Measurements from ENCODE around the gene RNASEH2A.

Gene RNASEH2A

GRCh38 chr19:12774588-12775555 lies 31.5 kb upstream of the RNASEH2A start, which contains the start of gene HOOK2:
Gene HOOK2, minus strand, starts transcription at chr19:12775552. Its CDS starts 103 bp downstream, at chr19:12775449.
- Histone ChIP-seq H3K18ac (ENCODE audit: low read length) (peak within 1 kb of the TSS; percentile 88), H3K9ac (ENCODE audit: low read length) (peak within 1 kb of the TSS; percentile 91), H3K4me1 (ENCODE audit: control insufficient read depth in 1 of 2, insufficient read depth in 2 of 2, low read length in 2 of 2) (peaks cover 22 to 33% of the 10 kb centered on the region in 2 experiments), H3K4me2 (ENCODE audit: low read length) (peak within 1 kb of the TSS; percentile 88), H2BK120ac (ENCODE audit: insufficient read depth, low read length, poor library complexity) (peak within 1 kb of the TSS; percentile 88), H2AK5ac (ENCODE audit: low read length) (peak within 1 kb of the TSS; percentile 67), H2BK5ac (ENCODE audit: low read depth, low read length, poor library complexity) (peak within 1 kb of the TSS; percentile 86), H4K91ac (ENCODE audit: low read depth, low read length) (peak within 1 kb of the TSS; percentile 96), H3K36me3 (ENCODE audit: control insufficient read depth in 1 of 2, insufficient read depth in 2 of 2, low read length in 2 of 2) (peaks cover 15 to 21% of the 10 kb centered on the region in 2 experiments), H3K23ac (ENCODE audit: low read length) (no peak within 1 kb of the TSS), H3K4ac (ENCODE audit: low read depth, low read length) (peak within 1 kb of the TSS; percentile 80), H4K8ac (ENCODE audit: low read depth, low read length) (peak within 1 kb of the TSS; percentile 89), H2BK12ac (ENCODE audit: low read length) (peak within 1 kb of the TSS; percentile 25), H3K79me1 (ENCODE audit: low read length) (peaks cover 26% of the 10 kb centered on the region), H3K9me3 (ENCODE audit: insufficient read depth, low read depth, low read length) (no peaks in the 10 kb centered on the region), H3K27ac (ENCODE audit: low read depth, low read length) (peak within 1 kb of the TSS; percentile 96), H3K27me3 (ENCODE audit: insufficient read depth, low read length) (no peaks in the 10 kb centered on the region), H3K14ac (ENCODE audit: low read length) (peak within 1 kb of the TSS; percentile 88), H2AFZ (ENCODE audit: insufficient read depth, low read length, poor library complexity) (peak within 1 kb of the TSS; percentile 72), H4K12ac (ENCODE audit: low read depth, low read length) (peak within 1 kb of the TSS; percentile 84), H3K4me3 (ENCODE audit: low read depth, low read length) (peak within 1 kb of the TSS; percentile 83), H3K79me2 (ENCODE audit: control insufficient read depth, insufficient read depth, low read length, poor library complexity) (peaks cover 6% of the 10 kb centered on the region)
- WGBS (ENCODE audit: extremely low coverage, insufficient coverage, insufficient read length), result no CpG with 5 or more reads among the region's 58 CpGs
- peak; percentile 96 to 97 for DNase-seq

DNA sequence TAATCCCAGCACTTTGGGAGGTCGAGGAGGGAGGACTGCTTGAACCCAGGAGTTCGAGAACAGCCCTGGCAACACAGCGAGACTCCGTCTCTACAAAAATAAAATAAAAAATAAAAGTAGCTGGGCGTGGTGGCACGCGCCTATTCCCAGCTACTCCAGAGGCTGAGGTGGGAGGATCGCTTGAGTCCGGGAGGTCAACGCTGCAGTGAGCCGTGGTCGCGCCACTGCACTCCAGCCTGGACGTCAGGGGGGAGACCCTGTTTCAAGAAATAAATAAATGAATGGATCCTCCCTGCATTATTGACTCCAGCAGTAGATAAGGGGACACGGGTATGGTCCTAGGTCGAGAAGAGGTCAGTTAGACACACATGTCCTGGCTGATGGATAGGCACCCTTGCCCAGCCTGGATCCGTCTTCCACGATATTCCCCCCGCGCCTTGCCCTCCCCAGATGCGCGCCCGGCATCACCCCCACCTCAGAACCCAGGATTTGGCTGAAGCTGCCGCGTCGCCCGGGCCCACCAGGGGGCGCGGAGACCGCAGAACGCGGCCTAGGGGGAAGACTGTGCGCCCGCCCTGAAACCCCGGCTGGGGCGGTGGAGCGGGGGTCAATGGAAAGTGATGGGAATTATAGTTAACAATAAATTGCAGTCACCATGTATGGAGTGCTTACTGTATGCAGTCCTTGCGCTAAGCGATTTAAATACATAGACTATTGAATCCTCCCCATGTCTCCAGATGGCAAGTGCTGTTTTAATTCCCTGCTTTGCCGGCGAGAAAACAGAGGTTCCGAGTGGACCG lies 29.0 kb upstream of the RNASEH2A start:
- H2BK12ac ChIP-seq (ENCODE audit: low read length), result peak overlapping the region; percentile 72
- peak overlapping the region; percentile 74 for H4K91ac ChIP-seq (ENCODE audit: low read depth, low read length)
- H2AK5ac ChIP-seq (ENCODE audit: low read length), result peak overlapping the region; percentile 52
- no peaks in the 10 kb centered on the region for H3K9me3 ChIP-seq (ENCODE audit: insufficient read depth, low read depth, low read length)
- peak overlapping the region; percentile 97 for H3K4me2 ChIP-seq (ENCODE audit: low read length)
- WGBS (ENCODE audit: extremely low coverage, insufficient coverage, insufficient read length), result no CpG with 5 or more reads among the region's 43 CpGs
- peak overlapping the region; percentile 73 for H3K4me3 ChIP-seq (ENCODE audit: low read depth, low read length)
- peaks cover 27 to 36% of the 10 kb centered on the region in 2 experiments for H3K4me1 ChIP-seq (ENCODE audit: control insufficient read depth in 1 of 2, insufficient read depth in 2 of 2, low read length in 2 of 2)
- H3K27ac ChIP-seq (ENCODE audit: low read depth, low read length), result peak overlapping the region; percentile 72
- H3K14ac ChIP-seq (ENCODE audit: low read length), result peak overlapping the region; percentile 55
- H4K8ac ChIP-seq (ENCODE audit: low read depth, low read length), result peak overlapping the region; percentile 64
- peaks cover 30% of the 10 kb centered on the region for H3K79me1 ChIP-seq (ENCODE audit: low read length)
- DNase-seq, result peak; percentile 73 to 87
- H3K27me3 ChIP-seq (ENCODE audit: insufficient read depth, low read length), result no peaks in the 10 kb centered on the region
- no peak overlapping the region for H3K4ac ChIP-seq (ENCODE audit: low read depth, low read length)
- no peak overlapping the region for H2BK120ac ChIP-seq (ENCODE audit: insufficient read depth, low read length, poor library complexity)
- H3K23ac ChIP-seq (ENCODE audit: low read length), result no peak overlapping the region
- peak overlapping the region; percentile 63 for H2BK5ac ChIP-seq (ENCODE audit: low read depth, low read length, poor library complexity)
- H3K9ac ChIP-seq (ENCODE audit: low read length), result peak overlapping the region; percentile 13
- H3K36me3 ChIP-seq (ENCODE audit: control insufficient read depth in 1 of 2, insufficient read depth in 2 of 2, low read length in 2 of 2), result peaks cover 3 to 4% of the 10 kb centered on the region in 2 experiments
- H2AFZ ChIP-seq (ENCODE audit: insufficient read depth, low read length, poor library complexity), result no peak overlapping the region
- H4K12ac ChIP-seq (ENCODE audit: low read depth, low read length), result peak overlapping the region; percentile 6
- H3K18ac ChIP-seq (ENCODE audit: low read length), result peak overlapping the region; percentile 69
- H3K79me2 ChIP-seq (ENCODE audit: control insufficient read depth, insufficient read depth, low read length, poor library complexity), result peaks cover 6% of the 10 kb centered on the region

GRCh38 chr19:12778017-12778904 lies 28.1 kb upstream of the RNASEH2A start:
- H2BK5ac ChIP-seq (ENCODE audit: low read depth, low read length, poor library complexity), result peak overlapping the region; percentile 86

More at GRCh38 chr19:12778017-12778904, 28.1 kb upstream of the RNASEH2A start:
- Histone ChIP-seq H3K14ac (ENCODE audit: low read length) (peak overlapping the region; percentile 73), H2BK120ac (ENCODE audit: insufficient read depth, low read length, poor library complexity) (peak overlapping the region; percentile 69), H4K12ac (ENCODE audit: low read depth, low read length) (peak overlapping the region; percentile 75), H3K27me3 (ENCODE audit: insufficient read depth, low read length) (no peaks in the 10 kb centered on the region), H3K4me1 (ENCODE audit: control insufficient read depth in 1 of 2, insufficient read depth in 2 of 2, low read length in 2 of 2) (peaks cover 30 to 37% of the 10 kb centered on the region in 2 experiments), H3K9me3 (ENCODE audit: insufficient read depth, low read depth, low read length) (no peaks in the 10 kb centered on the region), H2BK12ac (ENCODE audit: low read length) (peak overlapping the region; percentile 90), H3K18ac (ENCODE audit: low read length) (peak overlapping the region; percentile 94), H3K4ac (ENCODE audit: low read depth, low read length) (peak overlapping the region; percentile 18), H3K27ac (ENCODE audit: low read depth, low read length) (peak overlapping the region; percentile 72), H3K23ac (ENCODE audit: low read length) (no peak overlapping the region), H3K79me1 (ENCODE audit: low read length) (peaks cover 38% of the 10 kb centered on the region), H3K9ac (ENCODE audit: low read length) (peak overlapping the region; percentile 41), H4K91ac (ENCODE audit: low read depth, low read length) (peak overlapping the region; percentile 93), H2AFZ (ENCODE audit: insufficient read depth, low read length, poor library complexity) (peak overlapping the region; percentile 80), H3K4me3 (ENCODE audit: low read depth, low read length) (peak overlapping the region; percentile 73), H2AK5ac (ENCODE audit: low read length) (peak overlapping the region; percentile 25), H4K8ac (ENCODE audit: low read depth, low read length) (peak overlapping the region; percentile 89), H3K36me3 (ENCODE audit: control insufficient read depth in 1 of 2, insufficient read depth in 2 of 2, low read length in 2 of 2) (peaks cover 0 to 4% of the 10 kb centered on the region in 2 experiments), H3K79me2 (ENCODE audit: control insufficient read depth, insufficient read depth, low read length, poor library complexity) (peaks cover 9% of the 10 kb centered on the region), H3K4me2 (ENCODE audit: low read length) (peak overlapping the region; percentile 97)
- DNase-seq, result peak in 1 of 2 donors; percentile 30
- WGBS (ENCODE audit: extremely low coverage, insufficient coverage, insufficient read length), result no CpG with 5 or more reads among the region's 44 CpGs

Data from trophoblast cell (in vitro differentiated cells and primary cell).